Measurements from ENCODE around the gene TRAF2.

Gene TRAF2

DNA sequence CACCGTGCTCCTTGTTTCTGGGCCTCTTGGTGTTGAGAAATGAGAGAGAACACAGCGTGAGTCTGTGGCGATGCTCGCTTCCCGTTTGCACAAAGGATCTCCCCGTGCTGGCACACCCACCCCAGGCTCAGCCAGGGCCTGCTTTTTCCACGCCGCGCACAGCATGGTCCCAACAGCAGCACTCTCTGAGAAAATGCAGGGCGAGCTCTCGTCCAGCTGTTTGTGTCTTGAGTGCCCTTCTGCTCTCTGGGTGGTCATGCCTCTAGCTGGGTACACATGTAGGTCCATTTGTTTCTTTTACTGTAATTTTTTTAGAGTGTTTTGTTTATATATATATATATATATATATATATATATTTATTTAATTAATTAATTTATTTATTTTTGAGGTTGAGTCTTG lies 31.6 kb downstream of the TRAF2 start:
- no peak for DNase-seq

- DNase-seq = no peak
Observed at GRCh38 chr9:136920069-136920468, 33.8 kb downstream of the TRAF2 start.

DNA sequence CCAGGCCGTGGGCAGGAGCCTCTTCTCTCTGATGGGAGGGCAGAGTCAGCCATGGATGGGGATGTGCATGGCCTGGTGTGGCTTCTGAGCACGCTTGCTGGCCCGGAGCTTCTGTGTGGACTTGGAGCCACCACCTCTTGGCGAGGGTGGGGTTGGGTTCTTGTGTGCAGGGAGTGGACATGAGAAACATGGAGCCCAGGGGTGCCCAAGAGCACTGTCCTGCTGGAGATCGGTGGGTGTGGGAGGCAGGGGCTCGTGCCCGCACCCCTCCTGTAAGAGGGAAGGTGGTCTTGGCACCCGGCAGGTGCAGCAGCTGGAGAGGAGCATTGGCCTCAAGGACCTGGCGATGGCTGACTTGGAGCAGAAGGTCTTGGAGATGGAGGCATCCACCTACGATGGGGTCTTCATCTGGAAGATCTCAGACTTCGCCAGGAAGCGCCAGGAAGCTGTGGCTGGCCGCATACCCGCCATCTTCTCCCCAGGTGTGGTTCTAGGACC lies 34.5 kb downstream of the TRAF2 start:
- DNase-seq = no peak

- DNase-seq = no peak
Observed at GRCh38 chr9:136921307-136921706, 35.0 kb downstream of the TRAF2 start.

- DNase-seq = no peak
Observed at GRCh38 chr9:136921718-136922117, 35.4 kb downstream of the TRAF2 start.

DNA sequence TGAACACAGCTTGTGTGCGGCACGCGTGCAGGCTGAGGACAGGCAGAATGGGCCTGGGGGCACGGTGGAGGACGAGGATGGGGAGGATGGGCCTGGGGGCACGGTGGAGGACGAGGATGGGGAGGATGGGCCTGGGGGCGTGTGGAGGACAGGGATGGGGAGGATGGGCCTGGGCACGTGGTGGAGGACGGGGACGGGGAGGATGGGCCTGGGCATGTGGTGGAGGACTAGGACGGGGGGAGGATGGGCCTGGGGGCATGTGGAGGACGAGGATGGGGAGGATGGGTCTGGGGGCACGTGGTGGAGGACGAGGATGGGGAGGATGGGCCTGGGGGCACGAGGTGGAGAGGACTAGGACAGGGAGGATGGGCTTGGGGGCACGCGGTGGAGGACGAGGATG lies 36.2 kb downstream of the TRAF2 start:
- no peak for DNase-seq

DNA sequence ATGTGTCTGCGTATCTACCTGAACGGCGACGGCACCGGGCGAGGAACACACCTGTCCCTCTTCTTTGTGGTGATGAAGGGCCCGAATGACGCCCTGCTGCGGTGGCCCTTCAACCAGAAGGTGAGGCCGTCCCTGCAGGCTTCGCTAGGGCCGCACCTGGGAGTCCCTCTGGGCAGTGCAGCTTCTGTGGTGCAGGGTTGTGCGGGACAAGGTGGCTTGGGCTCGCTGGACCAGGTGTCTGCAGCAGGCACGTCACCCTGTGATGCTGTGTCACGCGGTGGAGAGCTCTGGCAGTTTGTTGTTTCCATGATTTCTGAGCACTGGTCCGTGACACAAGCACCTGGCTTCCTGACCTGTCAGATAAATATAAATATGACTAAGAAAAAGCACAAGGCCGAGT lies 37.6 kb downstream of the TRAF2 start:
- no peak for DNase-seq

DNA sequence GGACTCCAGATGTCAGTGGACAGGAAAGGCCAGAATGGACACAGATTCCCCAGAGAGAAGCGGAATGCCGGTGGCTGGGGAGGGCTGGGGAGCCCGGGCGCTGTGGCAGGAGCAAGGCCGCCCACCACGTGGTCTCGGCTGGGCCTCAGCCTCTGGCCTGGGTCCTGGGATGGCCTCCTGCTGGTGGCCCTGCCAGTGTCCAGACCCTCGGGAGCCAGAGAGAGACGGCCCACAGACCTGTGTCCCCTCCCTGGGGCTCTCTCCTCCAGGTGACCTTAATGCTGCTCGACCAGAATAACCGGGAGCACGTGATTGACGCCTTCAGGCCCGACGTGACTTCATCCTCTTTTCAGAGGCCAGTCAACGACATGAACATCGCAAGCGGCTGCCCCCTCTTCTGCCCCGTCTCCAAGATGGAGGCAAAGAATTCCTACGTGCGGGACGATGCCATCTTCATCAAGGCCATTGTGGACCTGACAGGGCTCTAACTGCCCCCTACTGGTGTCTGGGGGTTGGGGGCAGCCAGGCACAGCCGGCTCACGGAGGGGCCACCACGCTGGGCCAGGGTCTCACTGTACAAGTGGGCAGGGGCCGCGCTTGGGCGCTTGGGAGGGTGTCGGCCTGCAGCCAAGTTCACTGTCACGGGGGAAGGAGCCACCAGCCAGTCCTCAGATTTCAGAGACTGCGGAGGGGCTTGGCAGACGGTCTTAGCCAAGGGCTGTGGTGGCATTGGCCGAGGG lies 39.3 kb downstream of the TRAF2 start:
- DNase-seq = no peak

DNA sequence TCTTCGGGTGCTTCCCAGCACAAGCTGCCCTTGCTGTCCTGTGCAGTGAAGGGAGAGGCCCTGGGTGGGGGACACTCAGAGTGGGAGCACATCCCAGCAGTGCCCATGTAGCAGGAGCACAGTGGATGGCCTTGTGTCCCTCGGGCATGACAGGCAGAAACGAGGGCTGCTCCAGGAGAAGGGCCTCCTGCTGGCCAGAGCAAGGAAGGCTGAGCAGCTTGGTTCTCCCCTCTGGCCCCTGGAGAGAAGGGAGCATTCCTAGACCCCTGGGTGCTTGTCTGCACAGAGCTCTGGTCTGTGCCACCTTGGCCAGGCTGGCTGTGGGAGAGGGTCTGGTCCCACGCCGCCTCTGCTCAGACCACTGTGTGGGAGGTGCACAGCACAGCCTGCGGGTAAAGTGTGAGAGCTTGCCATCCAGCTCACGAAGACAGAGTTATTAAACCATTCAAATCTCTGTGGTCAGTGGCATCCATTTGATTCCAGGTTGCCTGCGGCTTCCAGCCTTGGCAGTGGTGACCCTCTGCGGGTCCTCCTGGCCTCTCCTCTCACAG lies 39.9 kb downstream of the TRAF2 start:
- DNase-seq = no peak

- no peak for DNase-seq
Observed at GRCh38 chr9:136926749-136927148, 40.4 kb downstream of the TRAF2 start.

GRCh38 chr9:136927343-136928271 lies 41.3 kb downstream of the TRAF2 start:
- DNase-seq = no peak

- DNase-seq = no peak
Observed at GRCh38 chr9:136928591-136928990, 42.3 kb downstream of the TRAF2 start.

- DNase-seq = no peak
Observed at GRCh38 chr9:136930014-136930413, 43.7 kb downstream of the TRAF2 start.

DNA sequence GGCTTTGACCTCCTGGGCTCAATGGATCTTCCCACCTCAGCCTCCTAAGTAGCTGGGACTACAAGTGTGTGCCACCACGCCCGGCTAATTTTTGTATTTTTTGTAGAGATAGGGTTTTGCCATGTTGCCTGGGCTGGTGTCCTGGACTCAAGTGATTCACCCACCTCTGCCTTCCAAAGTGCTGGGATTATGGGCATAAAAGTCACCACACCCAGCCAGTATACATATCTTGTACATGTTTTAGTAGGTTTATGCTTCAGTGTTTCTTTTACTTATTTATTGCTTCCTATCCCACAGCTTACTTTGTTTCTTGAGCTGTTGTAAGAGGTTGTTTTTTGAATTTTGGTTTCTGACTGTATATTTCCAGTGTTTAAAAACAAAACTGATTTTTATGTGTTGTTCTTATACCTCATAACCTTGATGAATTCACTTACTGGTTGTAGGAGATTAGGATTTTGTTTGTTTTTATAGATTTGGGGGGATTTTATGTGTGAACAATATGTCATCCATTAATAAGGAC lies 45.4 kb downstream of the TRAF2 start:
- no peak for DNase-seq

GRCh38 chr9:136934277-136934676 lies 48.0 kb downstream of the TRAF2 start:
- no peak for DNase-seq

DNA sequence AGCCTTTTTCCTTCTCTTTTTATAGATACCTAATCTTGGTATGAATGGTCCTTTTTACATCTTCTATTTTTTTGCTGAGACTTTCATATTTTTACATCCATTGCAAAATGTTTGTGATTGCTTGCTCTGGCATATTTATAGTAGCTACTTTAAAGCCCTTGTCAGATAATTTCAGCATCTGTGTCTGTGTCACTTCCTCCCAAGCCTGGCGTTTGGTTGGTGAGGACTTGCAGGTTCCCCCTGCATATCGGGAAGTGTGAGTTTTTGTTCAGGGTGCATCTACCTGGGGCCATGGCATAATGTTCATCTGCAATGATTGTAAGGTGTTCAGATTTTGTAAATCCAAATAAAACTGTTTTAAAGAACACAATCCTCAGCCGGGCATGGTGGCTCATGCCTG lies 49.3 kb downstream of the TRAF2 start:
- DNase-seq = no peak

DNA sequence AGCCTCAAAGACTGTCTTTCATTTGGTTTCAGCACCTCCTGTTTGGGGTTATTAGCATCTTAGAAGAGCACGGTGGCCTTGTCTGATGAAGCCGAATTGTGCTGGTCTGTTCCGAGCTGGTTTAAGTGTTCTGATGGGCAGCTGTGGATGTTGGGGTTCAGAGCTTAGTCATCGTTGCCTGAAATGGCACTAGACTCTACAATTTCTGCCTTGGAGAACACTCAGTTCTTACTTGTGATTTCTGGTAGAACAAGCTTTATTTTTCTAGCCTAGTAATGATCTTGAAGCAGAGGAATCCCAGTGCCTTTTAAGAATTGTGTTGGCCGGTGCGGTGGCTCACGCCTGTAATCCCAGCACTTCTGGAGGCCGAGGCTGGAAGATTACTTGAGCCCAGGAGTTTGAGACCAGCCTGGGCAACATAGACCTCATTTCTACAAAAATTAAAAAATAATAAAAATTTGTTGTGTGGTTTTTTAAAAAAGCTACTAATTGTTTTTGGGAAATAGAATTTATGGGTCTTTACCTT lies 50.4 kb downstream of the TRAF2 start:
- DNase-seq = no peak

DNA sequence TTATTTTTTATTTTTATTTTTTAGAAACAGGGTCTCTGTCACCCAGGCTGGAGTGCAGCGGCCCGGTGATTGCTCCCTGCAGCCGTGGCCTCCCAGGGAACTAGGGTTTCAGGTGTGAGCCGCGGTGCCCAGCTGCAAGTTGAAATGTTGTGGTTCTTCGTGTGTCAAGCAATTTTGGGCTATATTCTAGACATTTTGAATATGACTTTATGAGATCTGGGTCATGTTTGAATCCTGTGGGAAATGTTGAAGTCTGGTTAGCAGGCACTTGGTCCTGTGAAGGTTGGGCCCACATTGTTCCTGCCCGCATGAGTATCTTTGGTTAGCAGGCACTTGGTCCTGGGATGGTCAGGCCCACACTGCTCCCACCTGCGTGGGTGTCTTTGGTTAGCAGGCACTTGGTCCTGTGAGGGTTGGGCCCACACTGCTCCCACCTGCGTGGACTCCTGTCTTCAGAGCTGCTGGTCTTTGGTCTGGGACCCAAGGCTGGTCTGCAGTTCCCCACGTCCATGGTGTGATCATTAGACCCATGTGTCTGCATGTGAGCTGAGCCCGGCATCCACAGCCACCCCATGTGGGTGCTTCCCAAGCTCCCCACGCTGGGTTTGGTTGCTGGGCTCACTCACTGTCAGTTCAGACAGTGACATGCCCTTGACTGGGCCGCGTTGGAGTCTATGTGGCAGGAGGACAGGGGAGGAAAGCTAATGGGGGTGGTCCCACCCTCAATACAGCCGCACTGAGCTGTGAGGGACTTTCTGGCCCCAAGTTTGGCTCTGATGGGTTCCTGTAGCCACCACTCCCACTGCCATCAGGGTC lies 51.1 kb downstream of the TRAF2 start:
- no peak for DNase-seq

DNA sequence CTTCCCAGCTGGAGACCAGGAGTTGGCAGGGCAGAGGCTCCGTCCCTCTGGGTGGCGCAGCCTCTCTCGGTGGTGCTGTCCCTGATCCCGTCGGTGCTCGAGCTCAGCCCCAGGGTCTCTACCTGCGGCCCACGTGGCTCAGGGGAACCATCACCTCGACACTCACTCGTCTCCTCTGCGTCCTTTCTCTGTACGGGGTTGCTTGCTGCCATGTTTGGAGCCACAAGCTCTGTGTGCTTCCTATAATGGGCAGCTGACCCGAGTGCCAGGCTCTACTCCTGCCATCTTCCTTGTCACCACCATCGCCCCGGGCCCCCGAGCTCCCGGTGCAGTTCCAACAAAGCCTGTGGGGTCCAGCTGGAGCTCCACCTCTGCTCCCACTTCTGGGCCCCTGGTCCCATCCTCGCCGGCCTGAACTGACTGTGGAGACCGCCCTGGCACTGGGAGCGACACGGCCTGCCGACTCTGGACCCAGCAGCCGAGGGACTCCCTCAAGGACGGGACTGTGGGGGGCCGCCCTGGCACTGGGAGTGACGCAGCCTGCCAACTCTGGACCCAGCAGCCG lies 53.2 kb downstream of the TRAF2 start:
- no peak for DNase-seq

DNA sequence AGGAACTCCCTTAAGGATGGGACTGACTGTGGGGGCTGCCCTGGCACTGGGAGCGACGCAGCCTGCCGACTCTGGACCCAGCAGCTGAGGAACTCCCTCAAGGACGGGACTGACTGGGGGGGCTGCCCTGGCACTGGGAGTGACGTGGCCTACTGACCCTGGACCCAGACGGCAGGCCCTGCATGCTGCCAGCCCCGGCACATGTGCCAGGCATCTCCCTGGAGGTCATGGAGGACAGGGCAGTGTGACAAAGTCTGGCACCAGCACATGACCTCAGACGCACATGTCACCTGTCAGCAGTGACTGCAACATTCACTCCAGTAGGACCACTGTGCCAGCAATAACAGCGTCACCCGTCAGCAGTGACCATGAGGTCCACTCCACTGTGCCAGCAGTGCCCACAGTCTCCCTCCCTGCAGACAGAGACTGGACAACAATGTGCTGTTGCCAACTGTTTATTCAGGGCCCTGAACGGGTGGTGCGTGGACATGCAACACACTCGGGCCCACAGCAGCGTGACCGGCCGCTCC lies 53.7 kb downstream of the TRAF2 start:
- DNase-seq = no peak

DNA sequence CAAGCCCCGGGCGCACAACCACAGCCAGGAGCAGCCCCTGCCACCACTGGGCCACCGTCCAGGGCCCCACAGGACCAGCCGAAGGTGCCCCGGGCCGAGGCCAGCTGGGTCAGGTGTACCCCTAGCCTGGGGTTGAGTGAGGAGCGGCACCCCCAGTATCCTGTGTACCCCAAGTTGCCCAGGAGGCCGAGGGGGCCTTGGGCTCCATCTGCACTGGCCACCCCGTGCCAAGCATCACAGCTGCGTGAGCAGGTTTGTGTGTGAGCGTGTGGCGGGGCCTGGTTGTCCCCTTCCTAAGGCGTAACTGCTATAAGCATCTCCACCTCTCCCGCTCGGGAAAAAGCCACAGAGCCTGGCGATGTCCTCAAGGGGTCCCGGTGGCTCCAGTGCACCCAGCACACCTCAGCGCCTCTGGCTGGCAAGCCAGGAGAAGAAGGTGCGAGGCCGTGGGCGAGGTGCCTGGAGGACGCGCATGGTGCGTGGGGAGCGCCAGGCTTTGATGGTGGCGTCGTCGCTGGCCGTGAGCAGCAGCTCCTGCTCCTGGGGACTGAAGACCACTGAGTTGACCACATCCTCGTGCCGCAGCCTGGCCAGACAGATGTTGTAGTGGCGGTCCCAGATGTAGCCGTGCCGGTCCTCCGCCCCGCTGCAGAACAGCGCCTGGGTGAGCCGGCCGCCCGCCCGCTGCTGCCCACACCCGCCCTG lies 54.4 kb downstream of the TRAF2 start:
- DNase-seq = no peak

Data from effector CD4-positive, alpha-beta T cell (primary cell).